Cerebellar cortex (tissue), 1 donor: ENCODE results near the gene ZFP69.
A peak's percentile ranks its signal among the peaks of the same experiment; 100 is the strongest.
"Not testable (repeated sequence)": the region's sequence is repeated elsewhere in the genome, so short reads cannot be mapped to it uniquely, and the experiment has no call there.

Experiments used
- DNase-seq: peaks from one replicate; pipeline ENCODE4 v3.0.0-alpha.2; 2015; ENCODE audit warnings: low spot score

The ZFP69 gene

DNA sequence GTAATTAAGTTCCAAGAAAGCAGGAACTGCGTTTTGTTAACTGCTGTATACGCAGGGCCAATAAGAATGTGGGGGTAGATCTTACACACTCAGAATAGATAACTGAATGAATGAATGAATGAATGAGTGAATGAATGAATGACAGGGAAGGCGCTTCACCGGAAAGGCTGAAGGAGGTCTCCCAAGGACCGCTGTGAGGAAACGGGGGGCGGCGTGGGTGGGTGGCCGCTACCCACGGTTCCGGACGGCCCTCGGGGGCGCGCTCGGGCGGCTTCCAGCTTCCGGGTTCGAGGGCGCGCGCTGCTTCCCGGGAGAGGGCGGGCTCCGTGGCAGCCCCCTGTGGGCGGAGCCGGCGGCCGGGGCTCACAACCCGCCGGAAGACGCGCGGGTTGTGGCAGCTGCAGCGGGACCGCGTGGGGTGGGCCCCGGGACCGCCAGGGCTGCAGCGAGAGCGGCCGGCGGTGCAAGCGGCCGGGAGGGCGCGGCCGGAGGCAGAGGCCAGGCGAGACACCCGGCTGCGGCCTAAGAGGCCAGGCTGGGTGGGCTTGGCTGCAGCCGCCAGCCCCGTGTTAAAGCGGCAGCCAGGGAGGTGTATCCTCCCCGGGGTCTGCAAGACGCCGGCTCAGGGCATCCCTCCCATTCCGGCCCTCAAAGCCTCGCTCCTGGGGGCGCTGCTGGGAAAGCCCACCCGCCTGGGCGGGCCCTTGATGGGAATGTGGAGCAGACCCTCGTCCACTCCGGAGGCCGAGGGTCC, at the start of gene ZFP69:
Gene ZFP69, plus strand, starts transcription at position 367 of the 754 bp plus-strand sequence. CDS start 2,072 bp downstream, outside the sequence.
- peak; percentile 13 for DNase-seq

DNA sequence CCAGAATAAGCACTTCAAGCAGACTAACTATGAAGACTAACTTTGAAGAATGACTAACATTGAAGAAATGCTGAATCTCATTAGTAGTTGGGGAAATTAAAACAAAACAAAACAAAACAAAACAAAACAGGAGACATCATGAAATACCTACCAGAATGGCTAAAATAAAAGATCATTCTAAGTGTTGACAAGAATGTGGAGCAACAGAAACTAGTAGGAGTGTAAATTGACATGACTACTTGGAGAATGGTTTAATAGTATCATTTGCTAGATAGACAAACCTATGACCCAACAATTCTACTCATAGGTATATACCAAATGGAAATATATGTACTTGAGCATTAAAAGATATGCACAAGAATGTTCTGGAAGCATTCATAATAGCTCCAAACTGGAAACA, 45.7 kb upstream of the ZFP69 start:
- no peak for DNase-seq

DNA sequence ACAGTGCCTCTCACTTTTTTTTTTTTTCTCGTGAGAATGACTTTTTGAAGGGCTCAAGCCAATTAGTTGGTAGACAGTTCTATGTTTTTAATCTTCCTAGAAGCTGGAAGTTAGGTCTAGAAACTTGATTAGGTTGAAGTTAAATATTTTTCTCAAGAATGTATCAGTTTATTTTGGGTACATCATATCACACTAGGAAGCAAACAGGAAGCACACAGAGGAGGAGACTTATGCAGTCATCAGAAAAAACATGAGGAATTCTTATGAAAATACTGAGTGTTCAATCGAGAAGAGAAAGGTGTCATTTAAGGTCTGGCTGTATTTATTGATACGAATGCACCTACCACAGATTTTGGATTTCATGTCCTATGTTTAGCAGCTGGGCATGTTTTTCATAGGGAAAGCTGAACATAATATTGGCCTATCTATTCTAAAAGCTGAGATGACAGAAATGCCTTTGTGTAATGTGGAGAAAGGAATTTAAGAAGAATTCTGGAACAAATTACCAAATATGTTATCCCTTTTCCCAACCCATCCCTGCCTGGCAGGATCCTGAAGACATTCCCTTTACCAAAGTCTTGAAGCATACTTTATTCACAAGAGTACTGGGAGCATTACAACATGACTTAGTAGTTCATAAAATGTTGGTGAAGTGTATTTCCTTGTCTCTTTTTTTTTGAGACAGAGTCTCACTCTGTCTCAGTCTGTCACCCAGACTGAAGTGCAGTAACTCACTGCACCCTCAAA, 44.3 kb upstream of the ZFP69 start:
- no peak for DNase-seq

DNA sequence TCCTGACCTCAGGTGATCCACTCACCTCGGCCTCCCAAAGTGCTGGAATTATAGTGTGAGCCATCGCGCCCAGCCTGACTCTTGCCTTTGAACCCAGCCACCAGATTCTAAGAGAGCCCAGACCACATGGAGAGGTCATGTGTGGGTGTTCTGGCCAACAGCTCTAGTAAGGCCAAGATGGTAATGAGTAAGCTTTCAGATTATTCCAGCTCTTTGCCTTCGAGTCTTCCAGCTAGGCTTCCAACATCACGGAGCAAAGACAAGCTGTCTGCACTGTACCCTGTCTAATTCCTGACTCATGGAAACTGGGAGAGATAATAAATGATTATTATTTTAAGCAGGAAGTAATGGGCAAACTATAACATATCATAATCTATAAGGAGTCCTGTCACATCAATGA, 41.6 kb upstream of the ZFP69 start:
- DNase-seq, result no peak

DNA sequence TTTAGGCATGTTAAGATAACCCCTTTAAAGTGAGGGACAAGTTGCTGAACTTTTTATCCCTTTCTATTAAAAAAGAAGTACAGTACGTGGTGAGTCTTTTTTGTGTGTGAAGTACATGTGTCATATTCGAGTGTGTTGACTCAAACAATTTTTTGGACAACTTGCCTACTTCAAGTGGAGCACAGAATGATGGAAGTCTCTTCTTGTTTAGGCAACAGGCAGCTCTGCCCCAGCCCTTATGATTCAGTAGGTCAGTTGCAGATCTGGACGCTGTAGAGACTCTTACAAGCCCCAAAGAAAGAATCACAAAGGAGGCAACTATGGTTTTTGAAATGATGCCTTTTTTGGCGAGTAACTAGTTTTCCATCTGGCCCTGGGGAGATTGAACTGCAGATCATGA, 41.2 kb upstream of the ZFP69 start:
- no peak for DNase-seq

DNA sequence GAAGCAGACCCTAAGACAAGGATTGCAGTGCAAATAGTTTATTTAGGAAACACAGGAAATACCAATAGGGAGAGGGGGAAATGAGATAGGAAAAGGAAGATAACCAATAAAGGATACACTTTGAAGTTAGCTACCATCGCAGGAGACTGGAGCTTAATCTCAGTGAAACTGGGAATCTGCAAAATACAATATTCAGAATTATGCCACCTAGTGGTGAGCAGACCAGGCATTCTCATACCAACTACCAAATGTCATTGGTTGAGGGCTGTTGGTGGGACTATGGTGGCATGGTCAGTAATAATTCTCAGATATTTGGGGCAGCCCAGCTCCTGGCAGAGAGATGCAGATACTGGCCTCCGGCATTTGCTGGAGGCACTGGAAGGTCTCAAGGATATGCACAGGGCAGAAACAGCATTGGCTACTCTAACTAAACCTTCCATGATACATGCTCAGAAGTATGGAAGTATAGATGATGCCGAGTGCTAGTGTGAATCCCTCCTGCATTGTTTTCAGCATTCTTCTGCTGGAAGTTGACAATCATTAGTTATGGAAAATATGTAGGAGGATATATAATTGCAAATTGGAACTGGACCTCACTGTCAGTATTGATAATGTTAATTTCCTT, 38.6 kb upstream of the ZFP69 start:
- DNase-seq, result peak; percentile 9

DNA sequence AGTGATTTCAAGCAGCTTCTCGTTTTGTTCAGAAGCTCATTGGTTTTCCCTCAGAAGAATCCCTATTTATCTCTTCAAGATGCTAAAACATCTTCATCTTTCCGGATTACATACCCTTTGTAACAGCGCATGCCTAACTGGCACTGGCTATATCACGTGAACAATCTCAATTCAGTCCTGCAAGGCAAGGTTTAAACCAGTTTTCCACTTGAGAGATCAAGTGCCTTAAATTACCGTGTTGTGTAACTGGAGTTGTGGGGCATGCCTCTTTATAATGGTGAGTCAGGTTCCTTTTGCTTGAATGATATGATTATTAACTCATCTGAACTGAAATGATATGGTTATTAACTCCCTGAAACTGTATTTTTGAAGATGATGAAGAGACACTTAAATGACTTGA, 37.8 kb upstream of the ZFP69 start:
- DNase-seq, result no peak

DNA sequence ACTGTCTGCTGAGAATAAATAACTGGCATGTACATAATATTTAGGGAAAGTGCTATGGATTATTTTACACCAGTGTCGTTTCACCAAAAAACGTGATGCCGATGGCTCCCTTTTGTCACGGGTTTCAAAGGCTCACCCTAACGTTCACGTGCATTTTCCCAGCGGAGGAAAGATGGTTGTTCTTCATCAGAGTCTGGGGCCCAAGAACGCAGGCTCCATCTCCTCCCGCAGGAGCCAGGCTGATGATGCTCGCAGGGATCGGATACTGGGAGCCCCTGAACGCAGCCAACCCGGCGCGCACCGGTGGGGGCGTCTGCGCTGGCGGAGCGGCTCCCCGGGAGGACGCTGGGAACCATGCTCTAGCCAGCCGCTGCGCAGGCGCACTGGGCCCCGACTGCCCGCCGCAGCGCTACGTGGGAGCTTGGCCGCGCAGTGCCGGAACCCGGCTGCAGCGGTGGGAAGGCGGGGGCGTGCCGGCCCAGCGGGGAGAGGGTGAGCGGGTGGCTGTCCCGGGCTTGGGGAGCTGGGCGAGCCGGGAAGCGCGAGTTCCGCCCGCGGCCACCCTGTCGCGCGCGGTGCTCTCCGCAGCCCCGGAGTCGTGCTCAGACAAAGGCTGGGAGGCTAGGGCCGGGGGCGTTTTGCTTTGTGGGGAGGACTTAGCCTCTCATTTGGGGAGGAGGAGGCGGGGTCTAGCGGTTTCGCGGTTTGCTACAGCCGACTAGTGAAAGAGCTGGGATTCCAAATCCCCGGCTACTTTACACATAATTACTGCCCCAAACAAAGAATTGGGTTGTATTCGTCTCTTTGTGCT, 27.2 kb upstream of the ZFP69 start, which contains the start of gene ZFP69B:
Gene ZFP69B, plus strand, starts transcription at position 793 of the 811 bp plus-strand sequence. CDS start 486 bp downstream, outside the sequence.
- DNase-seq, result peak; percentile 81

DNA sequence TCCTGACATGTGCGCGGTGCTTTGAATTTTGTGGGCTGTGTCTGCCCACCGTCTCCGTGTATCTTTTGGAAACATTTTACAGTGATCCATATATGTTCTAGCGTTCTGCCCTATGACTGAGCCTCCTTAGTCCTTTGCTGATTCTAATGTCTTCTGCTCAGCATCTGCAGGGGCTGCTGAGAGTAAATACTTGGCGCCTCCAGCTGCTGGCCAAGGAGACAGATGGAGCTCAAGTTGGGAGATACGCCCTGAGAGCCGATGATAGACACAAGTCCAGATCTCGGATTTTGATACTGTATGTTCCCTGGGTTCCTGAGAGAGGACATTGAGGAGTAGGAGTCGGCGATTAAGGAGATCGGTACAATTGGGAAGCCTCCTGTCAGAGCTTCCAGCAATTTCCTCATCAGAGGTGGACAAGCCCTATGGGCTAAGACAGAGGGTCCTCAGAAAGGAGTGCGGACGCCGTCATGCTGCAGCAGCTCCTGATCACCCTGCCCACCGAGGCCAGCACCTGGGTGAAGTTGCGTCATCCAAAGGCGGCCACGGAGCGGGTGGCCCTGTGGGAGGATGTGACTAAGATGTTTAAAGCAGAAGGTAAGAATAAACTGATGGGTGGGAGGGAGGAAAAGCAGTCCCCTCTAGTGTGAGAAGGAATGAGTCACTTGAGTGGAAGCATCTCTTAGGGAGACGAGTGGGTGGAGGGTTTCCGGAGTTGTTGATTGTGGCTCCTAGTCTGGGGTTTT, 26.4 kb upstream of the ZFP69 start:
- DNase-seq, result no peak

DNA sequence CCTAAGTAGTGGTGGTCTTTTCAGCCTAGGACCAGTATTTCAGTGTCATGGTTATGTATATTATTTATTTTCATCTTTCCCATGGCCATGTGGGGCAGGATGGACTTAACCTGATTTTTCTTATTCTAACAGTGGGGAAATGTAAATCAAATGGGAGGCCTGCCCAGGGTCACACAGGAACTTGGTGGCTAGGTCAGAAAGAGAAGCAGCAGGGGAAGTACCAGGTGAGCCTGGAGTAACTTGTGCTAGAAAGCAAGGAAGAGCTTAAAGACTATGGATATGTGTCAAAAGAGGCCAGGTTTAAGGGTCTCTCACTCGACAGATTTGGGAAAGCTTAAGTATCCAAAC, 25.9 kb upstream of the ZFP69 start:
- no peak for DNase-seq

DNA sequence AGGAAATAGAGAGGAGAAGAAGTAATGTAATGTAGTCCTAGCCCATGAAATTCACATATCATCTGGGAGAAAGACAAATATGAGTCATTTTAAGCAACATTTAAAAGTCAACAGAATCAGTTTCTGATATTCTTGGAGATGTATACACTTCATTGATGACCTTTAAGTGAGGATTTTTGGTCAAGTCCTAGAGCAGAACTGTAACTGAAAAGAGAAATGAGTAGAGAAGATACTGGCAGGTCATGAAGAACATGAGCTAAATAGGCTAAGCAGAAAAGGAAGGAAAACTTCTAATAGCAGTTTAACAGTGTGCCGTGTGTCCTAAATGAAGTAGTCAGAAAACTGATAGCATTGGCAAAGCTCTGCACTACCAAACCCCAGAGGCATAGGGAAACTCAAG, 22.2 kb upstream of the ZFP69 start:
- DNase-seq, result no peak

DNA sequence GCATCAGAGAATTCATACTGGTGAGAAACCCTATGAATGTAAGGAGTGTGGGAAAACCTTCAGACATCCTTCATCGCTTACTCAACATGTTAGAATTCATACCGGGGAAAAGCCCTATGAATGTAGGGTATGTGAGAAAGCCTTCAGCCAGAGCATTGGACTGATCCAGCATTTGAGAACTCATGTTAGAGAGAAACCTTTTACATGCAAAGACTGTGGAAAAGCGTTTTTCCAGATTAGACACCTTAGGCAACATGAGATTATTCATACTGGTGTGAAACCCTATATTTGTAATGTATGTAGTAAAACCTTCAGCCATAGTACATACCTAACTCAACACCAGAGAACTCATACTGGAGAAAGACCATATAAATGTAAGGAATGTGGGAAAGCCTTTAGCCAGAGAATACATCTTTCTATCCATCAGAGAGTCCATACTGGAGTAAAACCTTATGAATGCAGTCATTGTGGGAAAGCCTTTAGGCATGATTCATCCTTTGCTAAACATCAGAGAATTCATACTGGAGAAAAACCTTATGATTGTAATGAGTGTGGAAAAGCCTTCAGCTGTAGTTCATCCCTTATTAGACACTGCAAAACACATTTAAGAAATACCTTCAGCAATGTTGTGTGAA, 14.0 kb upstream of the ZFP69 start:
- no peak for DNase-seq

DNA sequence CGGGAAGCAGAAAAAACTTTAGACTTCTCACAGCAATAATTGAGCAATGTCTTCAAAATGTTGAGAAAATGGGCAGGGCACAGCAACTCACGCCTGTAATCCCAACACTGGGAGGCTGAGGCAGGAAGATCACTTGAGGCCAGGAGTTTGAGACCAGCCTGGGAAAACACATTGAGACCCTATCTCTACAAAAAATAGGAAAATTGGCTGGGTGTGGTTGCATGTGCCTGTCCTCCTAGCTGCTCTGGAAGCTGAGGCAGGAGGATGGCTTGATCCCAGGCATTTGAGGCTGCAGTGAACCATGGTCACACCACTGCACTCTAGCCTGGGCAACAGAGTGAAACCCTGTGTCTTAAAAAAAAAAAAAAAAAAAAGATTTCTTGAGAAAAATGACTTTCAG, 7.8 kb upstream of the ZFP69 start:
- no peak for DNase-seq

DNA sequence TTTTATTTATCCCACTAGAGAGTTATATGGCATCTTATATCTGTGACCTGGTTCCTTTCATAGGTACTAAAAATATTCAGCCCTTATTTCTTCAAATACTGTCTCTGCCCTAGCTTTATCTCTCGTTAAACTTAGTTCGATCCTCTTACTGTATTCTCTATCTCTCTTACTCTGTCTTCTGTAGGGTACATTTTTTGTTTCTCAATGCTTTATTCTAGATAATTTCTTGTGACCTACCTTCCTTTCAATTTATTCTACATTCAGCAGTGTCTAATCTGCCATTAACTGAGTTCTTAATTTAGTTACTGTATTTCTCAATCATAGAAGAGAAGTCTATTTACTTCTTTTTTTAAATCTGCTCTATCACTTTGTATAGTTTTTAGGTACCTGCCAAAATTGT, 1.8 kb upstream of the ZFP69 start:
- DNase-seq, result no peak

DNA sequence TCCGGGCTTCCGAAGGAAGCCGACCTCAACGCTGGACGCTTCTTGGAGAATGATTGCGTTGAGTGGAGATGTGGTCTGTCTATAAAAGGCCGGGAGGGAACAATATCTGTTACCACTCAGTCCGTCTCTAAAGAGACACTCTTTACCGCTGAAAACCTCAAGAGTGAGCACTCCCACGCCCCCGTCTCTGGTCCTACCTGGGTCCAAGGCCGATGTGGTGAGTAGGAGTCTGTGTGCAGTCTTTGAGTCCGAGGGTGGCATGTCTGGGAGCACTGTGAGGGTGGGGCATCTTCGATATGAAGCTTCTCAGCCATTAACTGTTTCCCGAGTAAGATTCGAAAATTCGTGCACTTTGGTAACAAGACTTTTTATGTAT, 576 bp downstream of the ZFP69 start:
- peak; percentile 22 for DNase-seq

DNA sequence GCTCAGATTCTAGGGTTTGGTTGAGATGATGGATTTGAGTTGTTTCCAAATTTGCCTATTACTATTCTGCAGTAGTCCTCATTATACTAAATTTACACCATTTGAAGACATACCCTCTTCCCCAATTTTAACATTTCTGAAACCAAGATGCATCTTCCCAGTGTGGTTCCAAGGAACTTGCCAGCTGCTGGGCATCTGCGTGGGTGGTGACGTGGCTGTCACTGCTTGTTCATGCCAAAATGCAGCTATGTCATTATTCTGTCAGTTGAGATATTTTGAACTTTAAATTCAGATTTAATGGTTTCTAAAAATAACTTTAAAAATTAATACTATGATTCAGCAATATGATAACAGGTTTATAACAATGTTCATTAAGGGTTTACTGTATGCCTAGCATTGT, 1.2 kb downstream of the ZFP69 start:
- peak; percentile 5 for DNase-seq

DNA sequence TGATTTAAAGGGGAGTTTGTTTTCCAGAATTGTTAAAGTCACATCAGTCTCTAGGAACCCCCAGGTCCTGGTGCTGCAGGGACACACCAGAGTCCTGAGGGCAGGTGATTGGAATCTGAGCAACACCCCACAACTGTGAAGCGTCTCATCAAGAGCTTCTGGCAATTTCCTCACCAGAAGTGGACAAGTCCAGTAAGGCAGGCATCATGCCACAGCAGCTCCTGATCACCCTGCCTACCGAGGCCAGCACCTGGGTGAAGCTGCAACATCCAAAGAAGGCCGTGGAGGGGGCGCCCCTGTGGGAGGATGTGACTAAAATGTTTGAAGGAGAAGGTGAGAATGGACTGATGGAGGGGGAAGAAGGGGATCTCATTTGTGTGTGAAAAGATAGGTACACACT, 2.1 kb downstream of the ZFP69 start:
- DNase-seq, result no peak

DNA sequence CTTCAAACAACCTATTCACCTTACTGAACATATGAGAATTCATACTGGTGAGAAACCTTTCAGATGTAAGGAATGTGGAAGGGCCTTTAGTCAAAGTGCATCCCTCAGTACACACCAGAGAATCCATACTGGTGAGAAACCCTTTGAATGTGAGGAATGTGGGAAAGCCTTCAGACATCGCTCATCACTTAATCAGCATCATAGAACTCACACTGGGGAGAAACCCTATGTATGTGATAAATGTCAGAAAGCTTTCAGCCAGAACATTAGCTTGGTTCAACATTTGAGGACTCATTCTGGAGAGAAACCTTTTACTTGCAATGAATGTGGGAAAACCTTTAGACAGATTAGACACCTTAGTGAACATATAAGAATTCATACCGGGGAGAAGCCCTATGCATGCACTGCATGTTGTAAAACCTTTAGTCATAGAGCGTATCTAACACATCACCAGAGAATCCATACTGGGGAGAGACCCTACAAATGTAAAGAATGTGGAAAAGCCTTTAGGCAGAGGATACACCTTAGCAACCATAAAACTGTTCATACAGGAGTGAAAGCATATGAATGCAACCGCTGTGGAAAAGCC, 18.3 kb downstream of the ZFP69 start:
- no peak for DNase-seq

DNA sequence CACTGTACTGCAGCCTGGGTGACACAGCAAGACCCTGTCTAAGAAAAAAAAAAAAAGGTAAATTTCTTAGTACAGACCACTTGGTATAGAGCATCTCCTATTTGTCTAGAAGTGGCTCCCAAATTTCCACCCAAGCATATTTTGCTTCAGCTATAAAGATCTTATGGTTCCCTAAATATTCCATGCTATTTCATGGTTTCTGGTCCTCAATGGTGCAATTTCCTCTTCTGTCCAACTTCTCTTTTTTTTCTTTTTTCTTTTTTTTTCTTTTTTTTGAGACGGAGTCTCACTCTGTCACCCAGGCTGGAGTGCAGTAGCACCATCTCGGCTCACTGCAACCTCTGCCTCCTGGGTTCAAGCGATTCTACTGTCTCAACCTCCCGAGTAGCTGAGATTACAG, 25.6 kb downstream of the ZFP69 start:
- not testable (repeated sequence) for DNase-seq

DNA sequence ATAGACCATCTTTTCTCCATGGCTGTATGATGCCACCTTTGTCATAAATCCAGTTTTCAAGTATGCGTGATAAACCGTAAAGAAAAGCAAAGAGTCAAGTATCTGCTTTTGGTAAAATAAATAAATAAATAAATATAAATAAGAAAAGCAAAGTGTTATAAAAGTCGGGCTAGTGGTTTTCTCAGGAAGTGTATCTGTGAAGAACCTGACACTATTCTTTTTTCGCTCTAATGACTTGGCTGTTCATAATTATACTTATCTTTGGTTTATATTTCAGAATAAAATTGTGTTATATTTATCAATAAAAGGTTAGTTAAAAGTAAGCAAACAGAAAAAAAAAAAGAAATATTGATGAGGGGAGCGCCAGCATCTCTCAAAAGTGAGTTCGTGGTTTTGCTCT, 30.9 kb downstream of the ZFP69 start:
- DNase-seq, result no peak
